Upper lobe of left lung (tissue), 6 donors: ENCODE results near the gene GPR82. TPM values are rescaled to one million over a fixed set of nuclear protein-coding genes. Genes with fewer than 3 reads are reported as not detected.

Source experiments
- ATAC-seq, 2 donors: fragments of 200-7000 bp; cut with Tn5 transposase; one replicate each; pipeline ENCODE4 v1.9.1; 2022; ENCODE audit warnings: mild to moderate bottlenecking in 2 of 2, moderate library complexity in 2 of 2; ENCODE audit not compliant: low FRiP score in 2 of 2
- DNase-seq, 2 donors: peaks; one replicate each; pipeline ENCODE4 v3.0.0-alpha.2; 2019 to 2020
- H3K27ac ChIP-seq, 4 donors: fragments of 200-600 bp; sonication (generic); one replicate each; pipeline ENCODE4 v1.5.1; 2016 to 2019
- H3K27me3 ChIP-seq, 4 donors: fragments of 200-600 bp; sonication (generic); one replicate each; pipeline ENCODE4 v1.5.1; 2017 to 2019
- H3K36me3 ChIP-seq, 4 donors: fragments of 200-600 bp; sonication (generic); one replicate each; pipeline ENCODE4 v1.5.1; 2016 to 2019
- H3K4me1 ChIP-seq, 4 donors: fragments of 200-600 bp; sonication (generic); one replicate each; pipeline ENCODE4 v1.5.1; 2018 to 2019
- H3K4me3 ChIP-seq, 4 donors: fragments of 200-600 bp; sonication (generic); one replicate each; pipeline ENCODE4 v1.5.1; 2017 to 2019; ENCODE audit warnings: mild to moderate bottlenecking in 2 of 4, moderate library complexity in 1 of 4
- H3K9me3 ChIP-seq, 4 donors: fragments of 200-600 bp; sonication (generic); one replicate each; pipeline ENCODE4 v1.5.1; 2018 to 2019
- CTCF ChIP-seq, 6 experiments: fragments of 450-650 bp in 4 of 6; fragments of 200-600 bp in 2 of 6; sonication (generic) in 2 of 6; IDR thresholded peaks; one replicate each; pipeline ENCODE4 v1.5.1; 2016 to 2019; ENCODE audit warnings: antibody characterized with exemption in 6 of 6
- EP300 ChIP-seq, 4 donors: sonication (generic); formaldehyde crosslinking; IDR thresholded peaks; one replicate each; pipeline ENCODE4 v1.5.1; 2017; ENCODE audit warnings: antibody characterized with exemption in 4 of 4, control low read depth in 2 of 4
- POLR2A ChIP-seq, 4 donors: fragments of 450-650 bp; IDR thresholded peaks; one replicate each; pipeline ENCODE4 v1.5.1; 2016 to 2017; ENCODE audit warnings: antibody characterized with exemption in 4 of 4, mild to moderate bottlenecking in 2 of 4
- POLR2AphosphoS5 ChIP-seq, 2 donors: sonication (generic); formaldehyde crosslinking; IDR thresholded peaks; one replicate each; pipeline ENCODE4 v1.5.1; 2017; ENCODE audit warnings: antibody characterized with exemption in 2 of 2
- WGBS, 2 donors: methylation state at CpG; one replicate each; pipeline ENCODE4 v1.1.5; 2017 to 2018; 5-methylcytosine and 5-hydroxymethylcytosine counted together
- small RNA-seq, 4 donors: library from RNA; depleted of rRNA; stranded (forward); fragments of <200 nt; gene quantifications; one replicate each; pipeline ENCODE3, GENCODE V24; 2016
- total RNA-seq, 6 donors: library from RNA; depleted of rRNA in 4 of 6; stranded (reverse); fragments of >200 nt in 4 of 6; gene quantifications; one replicate each; pipeline versions ENCODE4 v1.1.0 to v1.2.1, GENCODE V29; 2016 to 2021
- donor health status: DM: no; HTN: no; CAD: no; lungs with moderate emphysema.
- donor health status: DM: no; HTN: yes; CAD: no; lungs with severe emphysema.

The GPR82 gene
- total RNA-seq, 6 donors from 2014 or later = 0.20 to 0.74 (median 0.49) TPM; not detected in 2

DNA sequence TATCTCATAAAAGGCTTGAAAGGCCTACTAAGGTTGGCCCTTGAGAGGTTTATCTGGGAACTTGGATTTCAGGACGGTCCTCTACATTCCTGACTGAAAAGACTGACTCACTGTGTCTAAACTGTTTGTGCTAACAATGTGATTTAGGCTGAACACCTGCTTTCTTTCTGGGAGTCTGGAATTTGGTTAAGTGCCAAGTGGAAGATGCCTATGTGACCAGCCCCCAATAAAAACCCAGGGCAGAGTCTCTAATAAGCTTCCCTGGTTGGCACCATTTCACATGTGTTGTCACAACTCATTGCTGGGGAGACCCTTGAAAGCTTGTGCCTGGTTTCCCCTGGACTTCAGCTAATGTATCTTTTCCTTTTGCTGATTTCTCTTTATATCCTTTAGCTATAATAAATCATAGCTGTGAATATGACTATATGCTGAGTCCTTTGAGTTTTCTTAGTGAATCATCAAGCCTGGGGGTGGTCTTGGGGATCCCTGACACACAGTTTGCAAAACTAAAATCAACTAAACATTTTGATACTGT is 55.1 kb downstream of the GPR82 start:
- no peak for TF ChIP-seq EP300 (IDR thresholded peaks at IDR 0.05)
- TF ChIP-seq POLR2AphosphoS5 (IDR thresholded peaks at IDR 0.05) = no peak
- TF ChIP-seq POLR2A (IDR thresholded peaks at IDR 0.05) = no peak
- no peak for TF ChIP-seq CTCF (IDR thresholded peaks at IDR 0.05)
- ATAC-seq (no peak), DNase-seq (no peak)
- no peak overlapping the region for H3K27ac ChIP-seq
- H3K4me3 ChIP-seq = no peak overlapping the region
- WGBS, 2 donors = 44 to 56% methylated on average over 1 of the region's 1 CpG
- no peaks in the 10 kb centered on the region for H3K36me3 ChIP-seq
- H3K27me3 ChIP-seq = no peaks in the 10 kb centered on the region
- no peaks in the 10 kb centered on the region for H3K9me3 ChIP-seq
- no peaks in the 10 kb centered on the region for H3K4me1 ChIP-seq

Small RNA genes within 50 kb of the gene (small RNA-seq; reads per million reads assigned to genes)
- 0 reads per million in 4 donors for gene RN7SL144P

Other genes starting within 250 kb of the GPR82 start
- gene GPR34, start 35.2 kb upstream of the GPR82 start, total RNA-seq = 10 to 100 TPM in 4 of 6 donors, 1 to 10 TPM in 2; 1.6 to 29.5 (median 14.5) TPM
- 10 to 100 TPM; 25.1 to 61.6 (median 35.3) TPM for gene CASK, start 199.4 kb downstream of the GPR82 start, total RNA-seq